Transverse colon (tissue), 4 donors: ENCODE results near the gene TAMALIN.

Experiments
- POLR2A ChIP-seq: fragments of 450-650 bp; IDR thresholded peaks from one replicate; pipeline ENCODE4 v1.6.1; 2016; ENCODE audit warnings: antibody characterized with exemption, mild to moderate bottlenecking, moderate library complexity
- POLR2AphosphoS5 ChIP-seq, 3 donors: sonication (generic); formaldehyde crosslinking; IDR thresholded peaks; one replicate each; pipeline ENCODE4 v1.6.1; 2016; ENCODE audit warnings: antibody characterized with exemption in 3 of 3
- TF ChIP-seq, protein P1 (sequence below), 5 experiments: fragments of 200-600 bp in 3 of 5; fragments of 450-650 bp in 2 of 5; sonication (generic) in 3 of 5; IDR thresholded peaks; 1 replicate in 2 of 5; 2 replicates in 3 of 5; pipeline ENCODE4 v1.5.1; 2016 to 2017; ENCODE audit warnings: antibody characterized with exemption in 5 of 5, inconsistent platforms in 3 of 5, mild to moderate bottlenecking in 2 of 5, moderate library complexity in 1 of 5

GRCh38 chr12:51960890-51961289 is 45.9 kb upstream of the TAMALIN start:
- no peak for TF ChIP-seq POLR2A
- TF ChIP-seq, protein P1, sequence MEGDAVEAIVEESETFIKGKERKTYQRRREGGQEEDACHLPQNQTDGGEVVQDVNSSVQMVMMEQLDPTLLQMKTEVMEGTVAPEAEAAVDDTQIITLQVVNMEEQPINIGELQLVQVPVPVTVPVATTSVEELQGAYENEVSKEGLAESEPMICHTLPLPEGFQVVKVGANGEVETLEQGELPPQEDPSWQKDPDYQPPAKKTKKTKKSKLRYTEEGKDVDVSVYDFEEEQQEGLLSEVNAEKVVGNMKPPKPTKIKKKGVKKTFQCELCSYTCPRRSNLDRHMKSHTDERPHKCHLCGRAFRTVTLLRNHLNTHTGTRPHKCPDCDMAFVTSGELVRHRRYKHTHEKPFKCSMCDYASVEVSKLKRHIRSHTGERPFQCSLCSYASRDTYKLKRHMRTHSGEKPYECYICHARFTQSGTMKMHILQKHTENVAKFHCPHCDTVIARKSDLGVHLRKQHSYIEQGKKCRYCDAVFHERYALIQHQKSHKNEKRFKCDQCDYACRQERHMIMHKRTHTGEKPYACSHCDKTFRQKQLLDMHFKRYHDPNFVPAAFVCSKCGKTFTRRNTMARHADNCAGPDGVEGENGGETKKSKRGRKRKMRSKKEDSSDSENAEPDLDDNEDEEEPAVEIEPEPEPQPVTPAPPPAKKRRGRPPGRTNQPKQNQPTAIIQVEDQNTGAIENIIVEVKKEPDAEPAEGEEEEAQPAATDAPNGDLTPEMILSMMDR (IDR thresholded peaks at IDR 0.05) = no peak
- TF ChIP-seq POLR2AphosphoS5 (IDR thresholded peaks at IDR 0.05) = no peak
